SJCRH30 (cell line): ENCODE measurements around the gene CELSR2. TPM values are rescaled to one million over a fixed set of nuclear protein-coding genes. Genes with fewer than 3 reads are reported as not detected.

Experiments used
- DNase-seq, 2 experiments: peaks; one replicate each; pipeline ENCODE4 v3.0.0-alpha.2; 2015 to 2020
- H3K27ac ChIP-seq: fragments of 250-450 bp; sonication (Bioruptor Pico); 2 replicates; pipeline ENCODE4 v1.5.1; 2020; ENCODE audit warnings: mild to moderate bottlenecking, moderate library complexity
- H3K27me3 ChIP-seq: fragments of 250-450 bp; sonication (Bioruptor Pico); 2 replicates; pipeline ENCODE4 v1.5.1; 2020; ENCODE audit warnings: mild to moderate bottlenecking, moderate library complexity
- H3K36me3 ChIP-seq: fragments of 250-450 bp; sonication (Bioruptor Pico); 2 replicates; pipeline ENCODE4 v1.5.1; 2020; ENCODE audit warnings: mild to moderate bottlenecking, moderate library complexity
- H3K4me1 ChIP-seq: fragments of 250-450 bp; sonication (Bioruptor Pico); 2 replicates; pipeline ENCODE4 v1.5.1; 2020; ENCODE audit warnings: mild to moderate bottlenecking, moderate library complexity
- H3K4me3 ChIP-seq: fragments of 250-450 bp; sonication (Bioruptor Pico); 2 replicates; pipeline ENCODE4 v1.5.1; 2020; ENCODE audit warnings: mild to moderate bottlenecking, moderate library complexity
- H3K9me3 ChIP-seq: fragments of 250-450 bp; sonication (Bioruptor Pico); replicated peaks from 2 replicates; pipeline ENCODE4 v1.5.1; 2020; ENCODE audit warnings: mild to moderate bottlenecking, moderate library complexity
- total RNA-seq: library from RNA; depleted of rRNA; stranded (reverse); fragments of >200 nt; shearing (Covaris generic); gene quantifications from 2 replicates; pipeline ENCODE4 v1.2.3, GENCODE V29; 2014

Gene CELSR2
- total RNA-seq, 1 experiment from 2014 or later, result 4.0 TPM

GRCh38 chr1:109241841-109242345, 7.4 kb upstream of the CELSR2 start:
- Histone ChIP-seq H3K4me1 (no peaks in the 10 kb centered on the region), H3K27ac (no peak overlapping the region), H3K36me3 (peaks cover 17% of the 10 kb centered on the region; the same call in 1 of the 2 replicates), H3K4me3 (no peak overlapping the region), H3K9me3 (no peaks in the 10 kb centered on the region), H3K27me3 (no peaks in the 10 kb centered on the region; the same call in 1 of the 2 replicates)
- DNase-seq, result no peak

GRCh38 chr1:109242387-109242786, 7.0 kb upstream of the CELSR2 start:
- Histone ChIP-seq H3K4me3 (no peak overlapping the region), H3K9me3 (no peaks in the 10 kb centered on the region), H3K4me1 (no peaks in the 10 kb centered on the region), H3K27ac (no peak overlapping the region), H3K27me3 (no peaks in the 10 kb centered on the region; the same call in 1 of the 2 replicates), H3K36me3 (peaks cover 12% of the 10 kb centered on the region; the same call in 1 of the 2 replicates)
- DNase-seq, result no peak

- DNase-seq, result no peak
- Histone ChIP-seq H3K27ac (no peak overlapping the region), H3K27me3 (no peaks in the 10 kb centered on the region; the same call in 1 of the 2 replicates), H3K4me3 (no peak overlapping the region), H3K9me3 (no peaks in the 10 kb centered on the region), H3K36me3 (peaks cover 5% of the 10 kb centered on the region; the same call in 1 of the 2 replicates), H3K4me1 (no peaks in the 10 kb centered on the region)
Measured at GRCh38 chr1:109243221-109243620, 6.1 kb upstream of the CELSR2 start.

- Histone ChIP-seq H3K27ac (no peak overlapping the region), H3K4me3 (no peak overlapping the region), H3K9me3 (no peaks in the 10 kb centered on the region), H3K36me3 (no peaks in the 10 kb centered on the region), H3K27me3 (no peaks in the 10 kb centered on the region; the same call in 1 of the 2 replicates), H3K4me1 (0 out of 2 replicates have a peak, but pooled peaks cover 2% of the 10 kb centered on the region)
- DNase-seq, result no peak
Measured at GRCh38 chr1:109243860-109244552, 5.3 kb upstream of the CELSR2 start.

- DNase-seq, result no peak
- no peaks in the 10 kb centered on the region for H3K36me3 ChIP-seq
- H3K4me1 ChIP-seq, result 0 out of 2 replicates have a peak, but pooled peaks cover 2% of the 10 kb centered on the region
- H3K9me3 ChIP-seq, result no peaks in the 10 kb centered on the region
- H3K27ac ChIP-seq, result no peak overlapping the region
- no peaks in the 10 kb centered on the region; the same call in 1 of the 2 replicates for H3K27me3 ChIP-seq
- H3K4me3 ChIP-seq, result no peak overlapping the region
Measured at GRCh38 chr1:109246141-109246551, 3.2 kb upstream of the CELSR2 start.

GRCh38 chr1:109247401-109248365, 1.7 kb upstream of the CELSR2 start:
- no peaks in the 10 kb centered on the region; the same call in 1 of the 2 replicates for H3K27me3 ChIP-seq
- H3K36me3 ChIP-seq, result no peaks in the 10 kb centered on the region
- no peak overlapping the region for H3K4me3 ChIP-seq
- H3K27ac ChIP-seq, result no peak overlapping the region
- H3K9me3 ChIP-seq, result no peaks in the 10 kb centered on the region
- no peak for DNase-seq
- H3K4me1 ChIP-seq, result 0 out of 2 replicates have a peak, but pooled peaks cover 2% of the 10 kb centered on the region

- Histone ChIP-seq H3K27ac (no peak overlapping the region), H3K4me1 (0 out of 2 replicates have a peak, but pooled peaks cover 2% of the 10 kb centered on the region), H3K9me3 (no peaks in the 10 kb centered on the region), H3K36me3 (no peaks in the 10 kb centered on the region), H3K4me3 (no peak overlapping the region), H3K27me3 (no peaks in the 10 kb centered on the region; the same call in 1 of the 2 replicates)
- DNase-seq, result no peak
Measured at GRCh38 chr1:109248444-109248796, 919 bp upstream of the CELSR2 start.

GRCh38 chr1:109249654-109250401, 489 bp downstream of the CELSR2 start:
- H3K27me3 ChIP-seq, result no peaks in the 10 kb centered on the region; the same call in 1 of the 2 replicates
- H3K4me1 ChIP-seq, result peaks cover 9% of the 10 kb centered on the region
- DNase-seq, result no peak
- H3K36me3 ChIP-seq, result no peaks in the 10 kb centered on the region
- H3K9me3 ChIP-seq, result no peaks in the 10 kb centered on the region
- H3K4me3 ChIP-seq, result peak overlapping the region; percentile 66
- no peak overlapping the region for H3K27ac ChIP-seq

- H3K27ac ChIP-seq, result no peak overlapping the region
- DNase-seq, result no peak
- no peaks in the 10 kb centered on the region for H3K36me3 ChIP-seq
- H3K4me3 ChIP-seq, result no peak overlapping the region
- H3K27me3 ChIP-seq, result no peaks in the 10 kb centered on the region; the same call in 1 of the 2 replicates
- no peaks in the 10 kb centered on the region for H3K9me3 ChIP-seq
- H3K4me1 ChIP-seq, result peaks cover 13% of the 10 kb centered on the region
Measured at GRCh38 chr1:109250454-109251276, 1.3 kb downstream of the CELSR2 start.

- no peaks in the 10 kb centered on the region; the same call in 1 of the 2 replicates for H3K27me3 ChIP-seq
- no peak overlapping the region for H3K27ac ChIP-seq
- H3K4me1 ChIP-seq, result peaks cover 13% of the 10 kb centered on the region
- no peak for DNase-seq
- H3K9me3 ChIP-seq, result no peaks in the 10 kb centered on the region
- H3K4me3 ChIP-seq, result no peak overlapping the region
- H3K36me3 ChIP-seq, result no peaks in the 10 kb centered on the region
Measured at GRCh38 chr1:109251277-109252166, 2.2 kb downstream of the CELSR2 start.

- Histone ChIP-seq H3K4me1 (peaks cover 13% of the 10 kb centered on the region), H3K27ac (no peak overlapping the region), H3K9me3 (no peaks in the 10 kb centered on the region), H3K27me3 (no peaks in the 10 kb centered on the region), H3K4me3 (no peak overlapping the region), H3K36me3 (no peaks in the 10 kb centered on the region)
- DNase-seq, result no peak
Measured at GRCh38 chr1:109252167-109252892, 3.0 kb downstream of the CELSR2 start.
